Caco-2 (cell line): Measurements from ENCODE around the gene ANKRD34C. TPM values are rescaled to one million over a fixed set of nuclear protein-coding genes. Genes with fewer than 3 reads are reported as not detected.

Experiments used
- BruUV-seq: library from RNA; stranded (reverse); fragments of 400-500 nt; replicated peaks from 2 replicates; lab custom pipeline; 2021; lab: Mats Ljungman, UMichigan
- CTCF ChIA-PET: fragments of 300-600 bp; sonication (Branson Sonifier 250); formaldehyde crosslinking; loops from one replicate; lab custom pipeline; 2022; ENCODE audit warnings: antibody characterized with exemption; lab: Charles Lee
- POLR2A ChIA-PET: fragments of 300-600 bp; sonication (Branson Sonifier 250); formaldehyde crosslinking; loops from one replicate; lab custom pipeline; 2022; ENCODE audit warnings: antibody characterized with exemption; lab: Charles Lee
- DNase-seq, 2 experiments: peaks; one replicate each; pipeline versions ENCODE4 v3.0.0 to v3.0.0-alpha.2; 2020 to 2022
- H3K27me3 ChIP-seq: replicated peaks from 2 replicates; pipeline ENCODE4 v1.6.0; 2011; ENCODE audit warnings: low read length; ENCODE audit not compliant: control insufficient read depth, insufficient read depth
- H3K36me3 ChIP-seq: 2 replicates; pipeline ENCODE4 v1.5.1; 2011; ENCODE audit warnings: low read length; ENCODE audit not compliant: control insufficient read depth, insufficient read depth
- H3K4me1 ChIP-seq: fragments of 250-450 bp; sonication (Bioruptor Pico); 2 replicates; pipeline ENCODE4 v1.5.1; 2020; ENCODE audit warnings: mild to moderate bottlenecking
- H3K4me3 ChIP-seq: 2 replicates; pipeline ENCODE4 v1.5.1; 2011; ENCODE audit warnings: low read depth, mild to moderate bottlenecking, control low read depth, low read length
- H3K9me3 ChIP-seq: fragments of 250-450 bp; sonication (Bioruptor Pico); 2 replicates; pipeline ENCODE4 v1.5.1; 2020; ENCODE audit warnings: mild to moderate bottlenecking, moderate library complexity
- H3K27ac Mint-ChIP-seq: one replicate; pipeline ENCODE4 v1.8.0; 2022; ENCODE audit warnings: mixed read lengths; ENCODE audit not compliant: unreplicated experiment
- H3K27me3 Mint-ChIP-seq: one replicate; pipeline ENCODE4 v1.8.0; 2022; ENCODE audit warnings: mixed read lengths; ENCODE audit not compliant: insufficient read depth, unreplicated experiment
- H3K36me3 Mint-ChIP-seq: one replicate; pipeline ENCODE4 v1.8.0; 2022; ENCODE audit warnings: mild to moderate bottlenecking, mixed read lengths; ENCODE audit not compliant: insufficient read depth, unreplicated experiment
- H3K4me1 Mint-ChIP-seq: one replicate; pipeline ENCODE4 v1.8.0; 2022; ENCODE audit warnings: low read depth, mixed read lengths; ENCODE audit not compliant: unreplicated experiment
- H3K4me3 Mint-ChIP-seq: one replicate; pipeline ENCODE4 v1.8.0; 2022; ENCODE audit warnings: mild to moderate bottlenecking, moderate library complexity, mixed read lengths; ENCODE audit not compliant: unreplicated experiment
- H3K9me3 Mint-ChIP-seq: one replicate; pipeline ENCODE4 v1.8.0; 2022; ENCODE audit warnings: mixed read lengths; ENCODE audit not compliant: unreplicated experiment
- intact Hi-C: fragments of 100-400 bp; cut with micrococcal nuclease; formaldehyde crosslinking; loops from one replicate; pipeline ENCODE4 v1.10.0; 2022; ENCODE audit not compliant: unreplicated experiment
- total RNA-seq: library from RNA; stranded (reverse); gene quantifications from 2 replicates; pipeline ENCODE4 v1.2.3, GENCODE V29; 2022
- TF ChIP-seq, protein P1 (sequence below), 2 experiments: fragments of 200-600 bp in 1 of 2; IDR thresholded peaks; 1 replicate in 1 of 2; 2 replicates in 1 of 2; pipeline versions ENCODE4 v1.5.1 to v1.8.0; 2011 to 2022; ENCODE audit warnings: antibody characterized with exemption in 1 of 2, control low read depth in 1 of 2, inconsistent platforms in 1 of 2, low read depth in 1 of 2, low read length in 1 of 2, mild to moderate bottlenecking in 1 of 2, moderate library complexity in 1 of 2; ENCODE audit not compliant: insufficient read depth in 1 of 2, severe bottlenecking in 1 of 2, unreplicated experiment in 1 of 2

The ANKRD34C gene
- total RNA-seq, 1 experiment from 2014 or later: not detected

DNA sequence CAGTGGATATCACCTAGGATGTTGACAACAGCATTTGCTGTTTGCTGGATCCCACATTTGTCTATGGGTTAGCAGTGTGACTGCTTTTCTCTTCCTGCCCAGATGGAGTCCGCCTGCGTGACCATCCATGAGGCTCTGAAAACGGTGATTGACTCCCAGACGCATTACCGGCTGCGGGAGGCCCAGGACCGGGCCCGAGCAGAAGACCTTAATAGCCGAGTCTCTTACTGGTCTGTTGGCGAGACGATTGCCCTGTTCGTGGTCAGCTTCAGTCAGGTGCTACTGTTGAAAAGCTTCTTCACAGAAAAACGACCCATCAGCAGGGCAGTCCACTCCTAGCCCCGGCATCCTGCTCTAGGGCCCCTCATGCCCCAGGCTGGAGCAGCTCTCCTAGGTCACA lies 39.4 kb downstream of the ANKRD34C start:
- H3K36me3 ChIP-seq: peaks cover 1% of the 10 kb centered on the region; the same call in 1 of the 2 replicates
- no peak for DNase-seq
- H3K4me1 Mint-ChIP-seq: no peaks in the 10 kb centered on the region
- ChIA-PET CTCF (no interaction called here), POLR2A (no interaction called here)
- BruUV-seq: no TSS peak
- H3K27me3 ChIP-seq: no peaks in the 10 kb centered on the region
- intact Hi-C loops: no loop called here
- TF ChIP-seq, protein P1, sequence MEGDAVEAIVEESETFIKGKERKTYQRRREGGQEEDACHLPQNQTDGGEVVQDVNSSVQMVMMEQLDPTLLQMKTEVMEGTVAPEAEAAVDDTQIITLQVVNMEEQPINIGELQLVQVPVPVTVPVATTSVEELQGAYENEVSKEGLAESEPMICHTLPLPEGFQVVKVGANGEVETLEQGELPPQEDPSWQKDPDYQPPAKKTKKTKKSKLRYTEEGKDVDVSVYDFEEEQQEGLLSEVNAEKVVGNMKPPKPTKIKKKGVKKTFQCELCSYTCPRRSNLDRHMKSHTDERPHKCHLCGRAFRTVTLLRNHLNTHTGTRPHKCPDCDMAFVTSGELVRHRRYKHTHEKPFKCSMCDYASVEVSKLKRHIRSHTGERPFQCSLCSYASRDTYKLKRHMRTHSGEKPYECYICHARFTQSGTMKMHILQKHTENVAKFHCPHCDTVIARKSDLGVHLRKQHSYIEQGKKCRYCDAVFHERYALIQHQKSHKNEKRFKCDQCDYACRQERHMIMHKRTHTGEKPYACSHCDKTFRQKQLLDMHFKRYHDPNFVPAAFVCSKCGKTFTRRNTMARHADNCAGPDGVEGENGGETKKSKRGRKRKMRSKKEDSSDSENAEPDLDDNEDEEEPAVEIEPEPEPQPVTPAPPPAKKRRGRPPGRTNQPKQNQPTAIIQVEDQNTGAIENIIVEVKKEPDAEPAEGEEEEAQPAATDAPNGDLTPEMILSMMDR (IDR thresholded peaks at IDR 0.05; ENCODE audit: insufficient read depth in 1 of 2, low read depth in 1 of 2, low read length in 1 of 2, severe bottlenecking in 1 of 2, unreplicated experiment in 1 of 2): no peak
- no peaks in the 10 kb centered on the region for H3K9me3 Mint-ChIP-seq
- no peak overlapping the region for H3K27ac Mint-ChIP-seq
- no peaks in the 10 kb centered on the region for H3K27me3 Mint-ChIP-seq
- H3K4me1 ChIP-seq: no peaks in the 10 kb centered on the region
- no peak overlapping the region for H3K4me3 ChIP-seq
- H3K9me3 ChIP-seq: no peaks in the 10 kb centered on the region
- no peak overlapping the region for H3K4me3 Mint-ChIP-seq
- peaks cover 33% of the 10 kb centered on the region for H3K36me3 Mint-ChIP-seq

DNA sequence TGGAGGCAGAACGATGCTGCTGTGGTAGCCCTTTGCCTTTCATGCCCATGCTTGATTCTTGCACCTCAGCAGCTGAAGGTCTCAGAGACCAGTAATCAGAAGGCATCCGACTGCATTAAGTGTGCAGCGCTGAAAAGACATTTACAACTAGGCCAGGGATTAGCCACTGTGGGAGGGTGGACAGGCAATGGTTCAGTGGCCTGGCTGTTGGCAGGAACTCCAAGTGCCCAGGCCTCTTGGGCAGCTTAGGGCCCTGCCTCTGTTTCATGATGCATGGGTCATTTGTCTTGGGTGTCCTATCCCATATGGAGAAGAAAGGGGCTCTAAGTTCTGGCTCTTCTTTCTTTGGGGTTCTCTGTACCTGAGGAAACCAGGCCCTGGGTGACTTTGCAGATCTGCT lies 39.8 kb downstream of the ANKRD34C start:
- TF ChIP-seq, protein P1 (IDR thresholded peaks at IDR 0.05; ENCODE audit: insufficient read depth in 1 of 2, low read depth in 1 of 2, low read length in 1 of 2, severe bottlenecking in 1 of 2, unreplicated experiment in 1 of 2): no peak
- Mint-ChIP-seq H3K4me1 (no peaks in the 10 kb centered on the region), H3K27ac (no peak overlapping the region), H3K27me3 (no peaks in the 10 kb centered on the region), H3K4me3 (no peak overlapping the region), H3K9me3 (no peaks in the 10 kb centered on the region), H3K36me3 (peaks cover 28% of the 10 kb centered on the region)
- H3K36me3 ChIP-seq: peaks cover 1% of the 10 kb centered on the region; the same call in 1 of the 2 replicates
- CTCF ChIA-PET: no interaction called here
- intact Hi-C loops: no loop called here
- no peak overlapping the region for H3K4me3 ChIP-seq
- BruUV-seq: TSS peak; percentile 69
- H3K9me3 ChIP-seq: no peaks in the 10 kb centered on the region
- H3K27me3 ChIP-seq: no peaks in the 10 kb centered on the region
- DNase-seq: no peak
- POLR2A ChIA-PET: no interaction called here
- no peaks in the 10 kb centered on the region for H3K4me1 ChIP-seq

DNA sequence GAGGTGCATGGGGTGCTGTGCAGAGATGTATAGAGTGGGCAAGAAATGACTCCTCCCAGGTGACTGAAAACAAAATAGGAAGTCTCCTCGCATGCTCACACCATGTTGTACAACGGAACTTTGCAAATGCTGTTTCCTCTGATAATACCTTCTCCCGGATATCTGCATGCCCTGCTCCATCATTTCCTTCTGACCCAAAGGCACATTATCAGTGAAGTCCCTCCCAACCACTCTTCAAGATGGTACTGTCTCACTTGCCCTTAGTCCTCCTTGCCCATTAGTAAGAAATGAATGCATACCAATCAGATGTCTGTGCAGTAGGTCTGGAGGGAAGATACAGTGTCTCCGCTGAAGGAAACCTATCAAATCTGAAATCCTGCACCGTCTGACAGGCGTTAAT lies 40.4 kb downstream of the ANKRD34C start:
- POLR2A ChIA-PET: no interaction called here
- no peaks in the 10 kb centered on the region for H3K27me3 ChIP-seq
- peaks cover 22% of the 10 kb centered on the region for H3K36me3 Mint-ChIP-seq
- H3K4me3 Mint-ChIP-seq: no peak overlapping the region
- no peaks in the 10 kb centered on the region for H3K4me1 Mint-ChIP-seq
- peaks cover 1% of the 10 kb centered on the region; the same call in 1 of the 2 replicates for H3K36me3 ChIP-seq
- H3K27ac Mint-ChIP-seq: no peak overlapping the region
- no peaks in the 10 kb centered on the region for H3K27me3 Mint-ChIP-seq
- CTCF ChIA-PET: no interaction called here
- intact Hi-C loops: no loop called here
- H3K4me3 ChIP-seq: no peak overlapping the region
- TF ChIP-seq, protein P1 (IDR thresholded peaks at IDR 0.05; ENCODE audit: insufficient read depth in 1 of 2, low read depth in 1 of 2, low read length in 1 of 2, severe bottlenecking in 1 of 2, unreplicated experiment in 1 of 2): no peak
- DNase-seq: no peak
- H3K9me3 Mint-ChIP-seq: no peaks in the 10 kb centered on the region
- no peaks in the 10 kb centered on the region for H3K4me1 ChIP-seq
- no TSS peak for BruUV-seq
- H3K9me3 ChIP-seq: no peaks in the 10 kb centered on the region
